Measurements from ENCODE around the gene MILR1. TPM values are rescaled to one million over a fixed set of nuclear protein-coding genes. Genes with fewer than 3 reads are reported as not detected.
"Not testable (repeated sequence)": the region's sequence is repeated elsewhere in the genome, so short reads cannot be mapped to it uniquely, and the experiment has no call there.

MILR1 gene
- total RNA-seq, 1 donor from 2014 or later, result 3.6 TPM

GRCh38 chr17:64424324-64424849, 24.5 kb upstream of the MILR1 start:
- no peak for DNase-seq (ENCODE audit: low spot score)
- intact Hi-C loops (cut with DNase I), result loop anchor here (5.0 kb wide), 1 partner anchor 223 kb away; no protein-coding TSS in a partner anchor

- intact Hi-C loops (cut with DNase I), result no loop called here
- DNase-seq (ENCODE audit: low spot score), result no peak
Measured at GRCh38 chr17:64425191-64425590, 23.7 kb upstream of the MILR1 start.

GRCh38 chr17:64426596-64426995, 22.3 kb upstream of the MILR1 start:
- intact Hi-C loops (cut with DNase I), result no loop called here
- DNase-seq (ENCODE audit: low spot score), result no peak

- no peak for DNase-seq (ENCODE audit: low spot score)
- intact Hi-C loops (cut with DNase I), result no loop called here
Measured at GRCh38 chr17:64428406-64428805, 20.5 kb upstream of the MILR1 start.

GRCh38 chr17:64430036-64430435, 18.9 kb upstream of the MILR1 start:
- DNase-seq (ENCODE audit: low spot score); intact Hi-C loops (cut with DNase I): not testable (repeated sequence)

GRCh38 chr17:64431534-64431933, 17.4 kb upstream of the MILR1 start:
- intact Hi-C loops (cut with DNase I), result no loop called here
- DNase-seq (ENCODE audit: low spot score), result no peak

GRCh38 chr17:64437944-64438525, 10.9 kb upstream of the MILR1 start:
- intact Hi-C loops (cut with DNase I), result no loop called here

GRCh38 chr17:64439521-64439920, 9.4 kb upstream of the MILR1 start:
- DNase-seq (ENCODE audit: low spot score); intact Hi-C loops (cut with DNase I): not testable (repeated sequence)

More at GRCh38 chr17:64437944-64438525, 10.9 kb upstream of the MILR1 start:
- no peak for DNase-seq (ENCODE audit: low spot score)

- DNase-seq (ENCODE audit: low spot score), result no peak
- intact Hi-C loops (cut with DNase I), result no loop called here
Measured at GRCh38 chr17:64439956-64440355, 9.0 kb upstream of the MILR1 start.

- intact Hi-C loops (cut with DNase I), result no loop called here
- DNase-seq (ENCODE audit: low spot score), result peak; percentile 76
Measured at GRCh38 chr17:64441772-64442540, 7.0 kb upstream of the MILR1 start.

GRCh38 chr17:64442541-64442971, 6.4 kb upstream of the MILR1 start:
- no peak for DNase-seq (ENCODE audit: low spot score)
- intact Hi-C loops (cut with DNase I), result no loop called here

GRCh38 chr17:64443086-64443760, 5.7 kb upstream of the MILR1 start:
- DNase-seq (ENCODE audit: low spot score), result no peak
- intact Hi-C loops (cut with DNase I), result no loop called here

GRCh38 chr17:64447526-64447925, 1.4 kb upstream of the MILR1 start:
- intact Hi-C loops (cut with DNase I), result no loop called here
- DNase-seq (ENCODE audit: low spot score), result no peak

- DNase-seq (ENCODE audit: low spot score), result no peak
- intact Hi-C loops (cut with DNase I), result no loop called here
Measured at GRCh38 chr17:64449545-64449944, 630 bp downstream of the MILR1 start.

GRCh38 chr17:64455993-64456885, 7.3 kb downstream of the MILR1 start:
- intact Hi-C loops (cut with DNase I), result no loop called here
- DNase-seq (ENCODE audit: low spot score), result no peak

GRCh38 chr17:64457156-64457555, 8.2 kb downstream of the MILR1 start:
- intact Hi-C loops (cut with DNase I), result no loop called here
- DNase-seq (ENCODE audit: low spot score), result no peak

- intact Hi-C loops (cut with DNase I), result no loop called here
- DNase-seq (ENCODE audit: low spot score), result no peak
Measured at GRCh38 chr17:64458756-64459155, 9.8 kb downstream of the MILR1 start.

GRCh38 chr17:64459284-64459747, 10.4 kb downstream of the MILR1 start:
- DNase-seq (ENCODE audit: low spot score), result no peak
- intact Hi-C loops (cut with DNase I), result no loop called here

GRCh38 chr17:64459818-64460217, 10.9 kb downstream of the MILR1 start:
- intact Hi-C loops (cut with DNase I); DNase-seq (ENCODE audit: low spot score): not testable (repeated sequence)
